ENCODE data around the gene ACY1.

ACY1 gene

GRCh38 chr3:51963951-51964451 is 19.3 kb upstream of the ACY1 start:
- DNase-seq (ENCODE audit: low read depth): no peak

- no peak for DNase-seq (ENCODE audit: low read depth)
Measured at GRCh38 chr3:51964521-51964920, 18.8 kb upstream of the ACY1 start.

- DNase-seq (ENCODE audit: low read depth): no peak
Measured at GRCh38 chr3:51966016-51966415, 17.3 kb upstream of the ACY1 start.

- DNase-seq (ENCODE audit: low read depth): no peak
Measured at GRCh38 chr3:51966486-51966885, 16.8 kb upstream of the ACY1 start.

- DNase-seq (ENCODE audit: low read depth): no peak
Measured at GRCh38 chr3:51966922-51967383, 16.4 kb upstream of the ACY1 start.

- DNase-seq (ENCODE audit: low read depth): peak; percentile 47
Measured at GRCh38 chr3:51967384-51968169, 15.8 kb upstream of the ACY1 start, which contains the start of gene PCBP4. Gene PCBP4, minus strand, starts transcription at chr3:51967454. Its CDS starts 6,214 bp downstream, at chr3:51961240.

- no peak for DNase-seq (ENCODE audit: low read depth)
Measured at GRCh38 chr3:51968170-51968775, 15.1 kb upstream of the ACY1 start.

GRCh38 chr3:51968883-51969678 is 14.3 kb upstream of the ACY1 start:
- DNase-seq (ENCODE audit: low read depth): no peak

- no peak for DNase-seq (ENCODE audit: low read depth)
Measured at GRCh38 chr3:51969841-51970240, 13.5 kb upstream of the ACY1 start.

GRCh38 chr3:51970606-51971300 is 12.6 kb upstream of the ACY1 start:
- no peak for DNase-seq (ENCODE audit: low read depth)

GRCh38 chr3:51971350-51971749 is 12.0 kb upstream of the ACY1 start:
- no peak for DNase-seq (ENCODE audit: low read depth)

- no peak for DNase-seq (ENCODE audit: low read depth)
Measured at GRCh38 chr3:51974277-51974962, 8.9 kb upstream of the ACY1 start.

- peak; percentile 63 for DNase-seq (ENCODE audit: low read depth)
Measured at GRCh38 chr3:51974963-51975851, 8.1 kb upstream of the ACY1 start, which contains the start of gene ABHD14A. Gene ABHD14A, plus strand, starts transcription at chr3:51975064. Its CDS starts 72 bp downstream, at chr3:51975136.

- peak; percentile 58 for DNase-seq (ENCODE audit: low read depth)
Measured at GRCh38 chr3:51975852-51976549, 7.3 kb upstream of the ACY1 start.

- DNase-seq (ENCODE audit: low read depth): no peak
Measured at GRCh38 chr3:51977446-51978142, 5.7 kb upstream of the ACY1 start.

- no peak for DNase-seq (ENCODE audit: low read depth)
Measured at GRCh38 chr3:51978143-51978502, 5.2 kb upstream of the ACY1 start.

GRCh38 chr3:51980253-51980652 is 3.1 kb upstream of the ACY1 start:
- no peak for DNase-seq (ENCODE audit: low read depth)

GRCh38 chr3:51982352-51982837 is 940 bp upstream of the ACY1 start:
- DNase-seq (ENCODE audit: low read depth): no peak
